K562 (cell line): ENCODE data around the gene QKI. TPM values are rescaled to one million over a fixed set of nuclear protein-coding genes. Genes with fewer than 3 reads are reported as not detected.

ENCODE experiments used
- HDAC8 ChIP-seq: fragments of 450-650 bp; IDR thresholded peaks from 2 replicates; pipeline ENCODE4 v1.6.1; 2016; ENCODE audit warnings: mild to moderate bottlenecking, missing genetic modification characterization, moderate library complexity, missing compliant biosample characterization
- MBD2 ChIP-seq: sonication (generic); IDR thresholded peaks from 2 replicates; pipeline ENCODE4 v1.6.1; 2016; ENCODE audit warnings: low read depth, borderline replicate concordance
- NFXL1 ChIP-seq: fragments of 450-650 bp; formaldehyde crosslinking; IDR thresholded peaks from 2 replicates; pipeline ENCODE4 v1.4.0; 2021; ENCODE audit warnings: mild to moderate bottlenecking
- NONO ChIP-seq, 2 experiments: fragments of 200-400 bp in 1 of 2; fragments of 450-650 bp in 1 of 2; formaldehyde crosslinking in 1 of 2; IDR thresholded peaks; 2 replicates each; pipeline ENCODE4 v1.6.1; 2017; ENCODE audit warnings: low read depth in 2 of 2, mild to moderate bottlenecking in 2 of 2, moderate library complexity in 2 of 2, low read length in 1 of 2
- RBBP5 ChIP-seq: fragments of 200-600 bp; sonication (generic); IDR thresholded peaks from 2 replicates; pipeline ENCODE4 v1.6.1; 2012; ENCODE audit warnings: borderline replicate concordance, mild to moderate bottlenecking, low read length, control low read depth, inconsistent platforms; ENCODE audit not compliant: insufficient read depth, poor library complexity, severe bottlenecking
- SMAD3 ChIP-seq: fragments of 450-650 bp; formaldehyde crosslinking; conservative IDR thresholded peaks from 2 replicates; pipeline ENCODE4 v1.4.0; 2020; ENCODE audit warnings: mild to moderate bottlenecking
- SMARCB1 ChIP-seq: IDR thresholded peaks from 2 replicates; pipeline ENCODE4 v1.6.1; 2011; ENCODE audit warnings: improper control_type of control experiment, low read depth; ENCODE audit not compliant: insufficient read length
- ZNF263 ChIP-seq: sonication (generic); formaldehyde crosslinking; IDR thresholded peaks from 2 replicates; pipeline ENCODE4 v1.8.0; 2022; ENCODE audit warnings: mild to moderate bottlenecking, missing genetic modification reagents, borderline replicate concordance
- ZNF766 ChIP-seq: fragments of 200-800 bp; sonication (Bioruptor generic); conservative IDR thresholded peaks from 2 replicates; pipeline ENCODE4 v1.6.1; 2016; ENCODE audit warnings: missing genetic modification characterization, missing compliant biosample characterization
- polyA plus RNA-seq, 8 experiments: library from polyadenylated mRNA; depleted of rRNA in 4 of 8; stranded (reverse) in 5 of 8; unstranded in 3 of 8; fragments of >200 nt; fragmentation: Nextera tagmentation in 2 of 8; fragmentation: Illumina TruSeq in 1 of 8; extraction: Ambion mirVana in 2 of 8; extraction: Trizol in 1 of 8; gene quantifications; 2 replicates each; pipeline versions ENCODE4 v1.2.1 to v1.2.3, GENCODE V29; 2011 to 2014; ENCODE audit warnings: inconsistent platforms in 1 of 8, missing spikeins in 1 of 8
- total RNA-seq, 7 experiments: library from RNA; depleted of rRNA in 6 of 7; stranded (reverse); fragments of >200 nt in 6 of 7; fragmentation: Illumina TruSeq in 2 of 7; extraction: Trizol in 2 of 7; gene quantifications; 2 replicates each; pipeline versions ENCODE4 v1.2.1 to v1.2.3, GENCODE V29; 2011 to 2021; ENCODE audit warnings: low replicate concordance in 1 of 7
- TF ChIP-seq, protein P1 (sequence below): fragments of 250-450 bp; sonication (Bioruptor Pico); IDR thresholded peaks from 2 replicates; pipeline ENCODE4 v1.4.0; 2020
- TF ChIP-seq, protein P2 (sequence below), 2 experiments: fragments of 450-650 bp in 1 of 2; sonication (generic) in 1 of 2; formaldehyde crosslinking in 1 of 2; IDR thresholded peaks; 2 replicates each; pipeline versions ENCODE4 v1.7.1 to v1.9.0; 2016 to 2022; ENCODE audit warnings: inconsistent platforms in 1 of 2, mild to moderate bottlenecking in 1 of 2, missing genetic modification reagents in 1 of 2

The QKI gene
- total and polyA plus RNA-seq, 9 of the 15 experiments (the other 6 are each of a cell fraction or from before 2014, with no cell fraction given) = 20.4 to 215 (median 123) TPM

- TF ChIP-seq, protein P1, sequence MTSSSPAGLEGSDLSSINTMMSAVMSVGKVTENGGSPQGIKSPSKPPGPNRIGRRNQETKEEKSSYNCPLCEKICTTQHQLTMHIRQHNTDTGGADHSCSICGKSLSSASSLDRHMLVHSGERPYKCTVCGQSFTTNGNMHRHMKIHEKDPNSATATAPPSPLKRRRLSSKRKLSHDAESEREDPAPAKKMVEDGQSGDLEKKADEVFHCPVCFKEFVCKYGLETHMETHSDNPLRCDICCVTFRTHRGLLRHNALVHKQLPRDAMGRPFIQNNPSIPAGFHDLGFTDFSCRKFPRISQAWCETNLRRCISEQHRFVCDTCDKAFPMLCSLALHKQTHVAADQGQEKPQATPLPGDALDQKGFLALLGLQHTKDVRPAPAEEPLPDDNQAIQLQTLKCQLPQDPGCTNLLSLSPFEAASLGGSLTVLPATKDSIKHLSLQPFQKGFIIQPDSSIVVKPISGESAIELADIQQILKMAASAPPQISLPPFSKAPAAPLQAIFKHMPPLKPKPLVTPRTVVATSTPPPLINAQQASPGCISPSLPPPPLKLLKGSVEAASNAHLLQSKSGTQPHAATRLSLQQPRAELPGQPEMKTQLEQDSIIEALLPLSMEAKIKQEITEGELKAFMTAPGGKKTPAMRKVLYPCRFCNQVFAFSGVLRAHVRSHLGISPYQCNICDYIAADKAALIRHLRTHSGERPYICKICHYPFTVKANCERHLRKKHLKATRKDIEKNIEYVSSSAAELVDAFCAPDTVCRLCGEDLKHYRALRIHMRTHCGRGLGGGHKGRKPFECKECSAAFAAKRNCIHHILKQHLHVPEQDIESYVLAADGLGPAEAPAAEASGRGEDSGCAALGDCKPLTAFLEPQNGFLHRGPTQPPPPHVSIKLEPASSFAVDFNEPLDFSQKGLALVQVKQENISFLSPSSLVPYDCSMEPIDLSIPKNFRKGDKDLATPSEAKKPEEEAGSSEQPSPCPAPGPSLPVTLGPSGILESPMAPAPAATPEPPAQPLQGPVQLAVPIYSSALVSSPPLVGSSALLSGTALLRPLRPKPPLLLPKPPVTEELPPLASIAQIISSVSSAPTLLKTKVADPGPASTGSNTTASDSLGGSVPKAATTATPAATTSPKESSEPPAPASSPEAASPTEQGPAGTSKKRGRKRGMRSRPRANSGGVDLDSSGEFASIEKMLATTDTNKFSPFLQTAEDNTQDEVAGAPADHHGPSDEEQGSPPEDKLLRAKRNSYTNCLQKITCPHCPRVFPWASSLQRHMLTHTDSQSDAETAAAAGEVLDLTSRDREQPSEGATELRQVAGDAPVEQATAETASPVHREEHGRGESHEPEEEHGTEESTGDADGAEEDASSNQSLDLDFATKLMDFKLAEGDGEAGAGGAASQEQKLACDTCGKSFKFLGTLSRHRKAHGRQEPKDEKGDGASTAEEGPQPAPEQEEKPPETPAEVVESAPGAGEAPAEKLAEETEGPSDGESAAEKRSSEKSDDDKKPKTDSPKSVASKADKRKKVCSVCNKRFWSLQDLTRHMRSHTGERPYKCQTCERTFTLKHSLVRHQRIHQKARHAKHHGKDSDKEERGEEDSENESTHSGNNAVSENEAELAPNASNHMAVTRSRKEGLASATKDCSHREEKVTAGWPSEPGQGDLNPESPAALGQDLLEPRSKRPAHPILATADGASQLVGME (CRISPR knock-in tag) = peak; percentile 35; the same call in 1 of the 2 replicates
- TF ChIP-seq NONO (IDR thresholded peaks at IDR 0.05; ENCODE audit: low read depth in 2 of 2, low read length in 1 of 2) (peak; percentile 74 to 85), SMARCB1 (no peak), RBBP5 (peak; percentile 74), MBD2 (peak; percentile 25; the same call in 1 of the 2 replicates), ZNF766 (CRISPR knock-in tag) (peak; percentile 89), NFXL1 (CRISPR knock-in tag) (no peak), HDAC8 (0 out of 2 replicates have a peak, but pooled peaks have one; percentile 39), SMAD3 (0 out of 2 replicates have a peak, but pooled peaks have one; percentile 17), ZNF263 (CRISPR knock-in tag) (peak; percentile 66)
- TF ChIP-seq, protein P2, sequence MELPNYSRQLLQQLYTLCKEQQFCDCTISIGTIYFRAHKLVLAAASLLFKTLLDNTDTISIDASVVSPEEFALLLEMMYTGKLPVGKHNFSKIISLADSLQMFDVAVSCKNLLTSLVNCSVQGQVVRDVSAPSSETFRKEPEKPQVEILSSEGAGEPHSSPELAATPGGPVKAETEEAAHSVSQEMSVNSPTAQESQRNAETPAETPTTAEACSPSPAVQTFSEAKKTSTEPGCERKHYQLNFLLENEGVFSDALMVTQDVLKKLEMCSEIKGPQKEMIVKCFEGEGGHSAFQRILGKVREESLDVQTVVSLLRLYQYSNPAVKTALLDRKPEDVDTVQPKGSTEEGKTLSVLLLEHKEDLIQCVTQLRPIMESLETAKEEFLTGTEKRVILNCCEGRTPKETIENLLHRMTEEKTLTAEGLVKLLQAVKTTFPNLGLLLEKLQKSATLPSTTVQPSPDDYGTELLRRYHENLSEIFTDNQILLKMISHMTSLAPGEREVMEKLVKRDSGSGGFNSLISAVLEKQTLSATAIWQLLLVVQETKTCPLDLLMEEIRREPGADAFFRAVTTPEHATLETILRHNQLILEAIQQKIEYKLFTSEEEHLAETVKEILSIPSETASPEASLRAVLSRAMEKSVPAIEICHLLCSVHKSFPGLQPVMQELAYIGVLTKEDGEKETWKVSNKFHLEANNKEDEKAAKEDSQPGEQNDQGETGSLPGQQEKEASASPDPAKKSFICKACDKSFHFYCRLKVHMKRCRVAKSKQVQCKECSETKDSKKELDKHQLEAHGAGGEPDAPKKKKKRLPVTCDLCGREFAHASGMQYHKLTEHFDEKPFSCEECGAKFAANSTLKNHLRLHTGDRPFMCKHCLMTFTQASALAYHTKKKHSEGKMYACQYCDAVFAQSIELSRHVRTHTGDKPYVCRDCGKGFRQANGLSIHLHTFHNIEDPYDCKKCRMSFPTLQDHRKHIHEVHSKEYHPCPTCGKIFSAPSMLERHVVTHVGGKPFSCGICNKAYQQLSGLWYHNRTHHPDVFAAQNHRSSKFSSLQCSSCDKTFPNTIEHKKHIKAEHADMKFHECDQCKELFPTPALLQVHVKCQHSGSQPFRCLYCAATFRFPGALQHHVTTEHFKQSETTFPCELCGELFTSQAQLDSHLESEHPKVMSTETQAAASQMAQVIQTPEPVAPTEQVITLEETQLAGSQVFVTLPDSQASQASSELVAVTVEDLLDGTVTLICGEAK (IDR thresholded peaks at IDR 0.05) = 0 out of 2 replicates have a peak, but pooled peaks have one; percentile 42
- TF ChIP-seq, protein P2 (CRISPR knock-in tag; IDR thresholded peaks at IDR 0.05) = no peak
Measured at GRCh38 chr6:163413345-163414116, 987 bp upstream of the QKI start (continued).
